Ovary (tissue), 3 donors: Measurements from ENCODE around the gene GAK.

ENCODE experiments used
- EP300 ChIP-seq: sonication (generic); formaldehyde crosslinking; IDR thresholded peaks from one replicate; pipeline ENCODE4 v1.6.1; 2017; ENCODE audit warnings: antibody characterized with exemption
- POLR2A ChIP-seq: fragments of 450-650 bp; IDR thresholded peaks from one replicate; pipeline ENCODE4 v1.6.1; 2017; ENCODE audit warnings: antibody characterized with exemption, mild to moderate bottlenecking, moderate library complexity
- TF ChIP-seq, protein P1 (sequence below), 3 donors: fragments of 450-650 bp in 2 of 3; fragments of 200-600 bp in 1 of 3; IDR thresholded peaks; one replicate each; pipeline versions ENCODE4 v1.5.1 to v1.8.0; 2016 to 2022; ENCODE audit warnings: antibody characterized with exemption in 3 of 3, mild to moderate bottlenecking in 1 of 3
- donor health status: DM: no; HTN: no; CAD: no.

DNA sequence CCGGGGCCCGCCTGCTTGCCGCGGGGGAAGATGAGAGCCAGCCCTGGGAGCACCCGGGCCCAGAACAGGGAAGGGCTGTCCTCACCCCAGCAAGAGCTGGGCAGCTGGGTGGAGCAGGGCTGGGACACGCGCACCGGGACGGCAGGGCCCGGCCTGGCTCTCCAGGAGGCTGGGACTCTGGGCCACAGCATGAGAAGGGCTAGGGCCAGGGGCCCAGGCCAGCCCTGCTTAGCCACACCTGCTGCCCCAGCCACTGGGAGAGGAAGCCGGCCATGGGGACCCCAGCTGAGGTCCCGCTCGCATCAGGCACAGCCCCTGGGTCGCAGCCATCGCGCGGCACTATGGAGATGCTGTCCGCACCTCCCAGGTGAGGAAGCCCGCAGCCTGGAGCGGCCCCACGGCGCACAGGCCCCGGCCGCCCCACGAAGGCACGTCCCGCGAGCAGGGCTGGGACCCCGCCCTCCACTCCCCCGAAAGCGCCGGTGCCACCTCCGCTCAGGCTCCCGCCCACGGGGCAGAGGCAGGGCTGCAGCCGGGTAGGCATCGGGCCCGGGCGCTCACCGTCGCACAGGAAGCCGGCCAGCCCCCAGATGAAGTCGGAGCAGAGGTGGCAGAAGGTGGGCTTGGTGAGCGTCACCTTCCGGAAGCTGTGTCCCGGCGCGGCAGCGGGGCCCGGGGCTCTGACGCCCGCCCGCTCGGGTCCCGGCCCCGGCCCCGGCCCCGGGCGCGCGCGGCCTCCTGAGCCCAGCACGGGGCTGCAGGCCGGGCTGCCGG is 40.7 kb upstream of the GAK start:
- TF ChIP-seq, protein P1, sequence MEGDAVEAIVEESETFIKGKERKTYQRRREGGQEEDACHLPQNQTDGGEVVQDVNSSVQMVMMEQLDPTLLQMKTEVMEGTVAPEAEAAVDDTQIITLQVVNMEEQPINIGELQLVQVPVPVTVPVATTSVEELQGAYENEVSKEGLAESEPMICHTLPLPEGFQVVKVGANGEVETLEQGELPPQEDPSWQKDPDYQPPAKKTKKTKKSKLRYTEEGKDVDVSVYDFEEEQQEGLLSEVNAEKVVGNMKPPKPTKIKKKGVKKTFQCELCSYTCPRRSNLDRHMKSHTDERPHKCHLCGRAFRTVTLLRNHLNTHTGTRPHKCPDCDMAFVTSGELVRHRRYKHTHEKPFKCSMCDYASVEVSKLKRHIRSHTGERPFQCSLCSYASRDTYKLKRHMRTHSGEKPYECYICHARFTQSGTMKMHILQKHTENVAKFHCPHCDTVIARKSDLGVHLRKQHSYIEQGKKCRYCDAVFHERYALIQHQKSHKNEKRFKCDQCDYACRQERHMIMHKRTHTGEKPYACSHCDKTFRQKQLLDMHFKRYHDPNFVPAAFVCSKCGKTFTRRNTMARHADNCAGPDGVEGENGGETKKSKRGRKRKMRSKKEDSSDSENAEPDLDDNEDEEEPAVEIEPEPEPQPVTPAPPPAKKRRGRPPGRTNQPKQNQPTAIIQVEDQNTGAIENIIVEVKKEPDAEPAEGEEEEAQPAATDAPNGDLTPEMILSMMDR (IDR thresholded peaks at IDR 0.05), result no peak
- TF ChIP-seq POLR2A, result no peak
- TF ChIP-seq EP300, result no peak
